GM21390 (cell line): ENCODE data around the gene KLHL41.
"Not testable (repeated sequence)": the region's sequence is repeated elsewhere in the genome, so short reads cannot be mapped to it uniquely, and the experiment has no call there.

Experiments
- ATAC-seq: cut with Tn5 transposase; IDR thresholded peaks from one replicate; pipeline ENCODE4 v1.9.1; 2021; ENCODE audit not compliant: unreplicated experiment

KLHL41 gene

DNA sequence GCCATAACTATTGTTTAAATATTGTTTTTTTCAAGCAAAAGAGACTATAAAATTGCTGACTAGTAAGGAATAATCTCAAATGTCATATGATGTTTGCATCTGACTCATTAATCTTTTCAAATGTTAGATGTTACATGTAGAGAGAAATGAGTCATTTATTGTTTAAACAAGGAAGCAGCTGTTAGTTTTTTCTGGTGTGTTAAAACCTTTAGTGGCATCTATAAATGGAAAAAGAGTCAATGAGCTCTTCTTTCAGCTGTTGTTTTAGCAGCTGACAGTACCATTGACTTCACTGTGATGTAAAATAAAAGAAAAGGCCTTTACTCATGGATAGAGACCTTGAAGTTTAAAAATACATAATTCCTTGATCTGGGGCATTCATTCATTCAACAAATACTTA lies 1.8 kb upstream of the KLHL41 start:
- no peak for ATAC-seq

DNA sequence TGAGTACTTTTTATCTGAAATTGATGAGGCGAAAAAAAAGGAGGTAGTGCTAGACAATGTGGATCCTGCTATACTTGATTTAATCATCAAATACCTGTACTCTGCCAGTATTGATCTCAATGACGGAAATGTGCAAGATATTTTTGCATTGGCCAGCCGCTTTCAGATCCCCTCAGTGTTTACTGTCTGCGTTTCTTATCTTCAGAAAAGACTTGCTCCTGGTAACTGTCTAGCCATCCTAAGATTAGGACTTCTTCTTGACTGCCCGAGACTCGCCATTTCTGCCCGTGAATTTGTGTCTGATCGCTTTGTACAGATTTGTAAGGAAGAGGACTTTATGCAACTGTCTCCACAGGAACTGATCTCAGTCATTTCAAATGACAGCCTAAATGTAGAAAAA lies 453 bp downstream of the KLHL41 start:
- no peak for ATAC-seq

DNA sequence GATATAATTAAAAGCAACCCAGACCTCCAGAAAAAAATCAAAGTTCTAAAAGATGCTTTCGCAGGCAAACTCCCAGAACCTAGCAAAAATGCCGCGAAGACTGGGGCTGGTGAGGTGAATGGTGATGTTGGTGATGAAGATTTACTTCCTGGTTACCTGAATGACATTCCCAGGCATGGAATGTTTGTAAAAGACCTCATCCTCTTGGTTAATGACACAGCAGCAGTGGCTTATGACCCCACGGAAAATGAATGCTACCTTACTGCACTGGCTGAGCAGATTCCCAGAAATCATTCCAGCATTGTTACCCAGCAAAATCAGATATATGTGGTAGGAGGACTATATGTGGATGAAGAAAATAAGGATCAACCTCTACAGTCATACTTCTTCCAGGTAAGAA lies 994 bp downstream of the KLHL41 start:
- ATAC-seq: no peak

DNA sequence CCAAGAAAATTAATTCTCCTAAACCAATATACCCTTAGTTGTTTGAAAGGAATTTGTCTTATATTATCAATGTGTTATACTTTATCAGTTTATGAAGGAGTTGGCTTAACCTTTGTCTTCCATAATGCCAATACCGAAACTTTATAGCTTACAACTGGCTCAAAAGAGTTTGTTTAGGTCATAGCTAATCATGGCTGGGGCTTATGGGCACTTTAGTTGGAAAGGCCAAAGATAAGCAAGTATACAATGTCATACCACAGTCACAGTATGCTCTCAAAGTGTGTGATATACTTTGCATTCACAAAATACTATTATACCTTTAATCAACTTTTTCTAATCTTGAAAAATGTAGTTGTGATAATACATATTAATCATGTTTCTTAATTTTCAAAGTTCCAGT lies 2.3 kb downstream of the KLHL41 start:
- no peak for ATAC-seq

DNA sequence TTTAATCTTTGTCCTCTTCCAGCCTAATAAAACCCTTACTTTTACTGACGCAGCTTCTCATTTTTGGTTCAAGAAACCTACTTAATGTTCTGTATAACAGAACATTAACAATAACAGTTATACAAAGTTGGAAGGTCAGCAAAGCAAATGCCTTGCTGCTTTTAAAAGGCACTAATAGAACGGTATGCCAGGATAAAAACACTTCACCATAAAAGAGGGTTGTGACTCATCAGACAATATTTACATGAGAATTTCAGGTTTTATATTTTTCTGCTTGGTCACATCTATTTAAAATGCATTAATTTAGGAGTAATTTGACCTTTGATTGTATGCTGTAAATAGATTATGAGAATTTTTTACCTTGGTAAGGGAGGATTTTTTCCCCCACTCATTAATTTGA lies 3.0 kb downstream of the KLHL41 start:
- no peak for ATAC-seq

DNA sequence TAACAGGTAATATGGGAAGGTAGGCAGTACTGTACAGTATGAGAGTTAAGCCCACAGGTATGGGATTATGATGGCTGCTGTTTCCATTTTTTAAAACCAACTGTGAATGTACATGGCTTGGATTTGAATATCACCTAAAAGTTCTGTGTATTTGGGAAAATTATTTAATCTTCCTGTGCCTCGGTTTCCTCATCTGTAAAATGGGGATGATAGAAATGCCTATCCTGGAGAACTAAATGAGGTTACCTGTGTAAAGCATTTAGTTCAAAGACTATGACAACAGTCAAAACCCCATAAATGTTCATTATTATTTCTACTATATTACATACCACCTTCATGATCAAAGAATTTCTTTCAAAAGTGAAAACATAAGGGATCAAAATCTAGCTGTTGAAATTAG lies 3.6 kb downstream of the KLHL41 start:
- no peak for ATAC-seq

DNA sequence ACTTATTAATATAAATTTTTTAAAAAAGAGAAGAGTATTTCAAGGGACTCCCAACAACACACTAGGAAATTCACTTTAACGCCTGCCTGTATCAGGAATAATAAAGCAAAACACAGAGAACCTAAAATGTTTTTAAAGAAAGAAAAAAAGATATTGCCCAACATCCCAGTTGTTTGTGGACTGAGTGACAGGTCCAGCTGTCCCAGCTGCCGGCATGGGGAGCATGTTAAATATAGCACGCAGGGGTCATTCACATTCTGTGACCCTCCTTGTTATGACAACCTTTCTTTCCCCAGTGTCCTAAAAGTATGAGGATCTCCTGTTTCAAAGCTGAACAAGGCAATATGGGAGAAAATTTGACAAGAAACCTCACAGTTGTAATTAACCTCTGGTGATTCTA lies 4.4 kb downstream of the KLHL41 start:
- ATAC-seq: no peak

DNA sequence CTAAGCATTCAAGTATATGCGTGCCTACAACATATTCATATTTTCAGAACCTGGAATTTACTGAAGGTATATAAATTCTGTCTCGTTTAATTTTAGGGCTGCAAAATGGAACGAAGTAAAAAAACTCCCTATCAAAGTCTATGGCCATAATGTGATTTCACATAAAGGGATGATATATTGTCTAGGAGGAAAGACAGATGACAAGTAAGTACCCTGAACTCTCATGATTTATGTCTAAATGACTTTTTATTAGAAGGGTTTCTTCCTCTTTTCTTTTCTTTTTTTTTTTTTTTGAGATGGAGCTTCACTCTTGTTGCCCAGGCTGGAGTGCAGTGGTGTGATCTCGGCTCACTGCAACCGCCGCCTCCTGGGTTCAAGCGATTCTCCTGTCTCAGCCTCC lies 5.3 kb downstream of the KLHL41 start:
- ATAC-seq: not testable (repeated sequence)

DNA sequence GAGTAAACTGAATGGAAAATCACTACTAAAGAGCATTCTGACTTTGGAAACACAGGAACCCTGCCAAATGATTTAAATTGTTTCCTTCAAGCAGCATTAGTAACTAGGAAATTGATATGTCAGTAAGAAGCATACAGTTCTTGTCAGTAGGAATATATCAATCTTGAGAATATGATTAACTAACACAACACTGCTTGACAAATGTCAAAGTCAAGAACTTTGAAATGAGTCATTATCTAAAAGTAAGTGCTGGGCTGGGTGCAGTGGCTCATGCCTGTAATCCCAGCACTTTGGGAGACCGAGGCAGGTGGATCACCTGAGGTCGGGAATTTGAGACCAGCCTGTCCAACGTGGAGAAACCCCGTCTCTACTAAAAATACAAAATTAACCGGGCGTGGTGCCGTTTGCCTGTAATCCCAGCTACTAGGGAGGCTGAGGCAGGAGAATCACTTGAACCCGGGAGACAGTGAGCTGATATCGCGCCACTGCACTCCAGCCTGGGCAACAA lies 7.0 kb downstream of the KLHL41 start:
- not testable (repeated sequence) for ATAC-seq

DNA sequence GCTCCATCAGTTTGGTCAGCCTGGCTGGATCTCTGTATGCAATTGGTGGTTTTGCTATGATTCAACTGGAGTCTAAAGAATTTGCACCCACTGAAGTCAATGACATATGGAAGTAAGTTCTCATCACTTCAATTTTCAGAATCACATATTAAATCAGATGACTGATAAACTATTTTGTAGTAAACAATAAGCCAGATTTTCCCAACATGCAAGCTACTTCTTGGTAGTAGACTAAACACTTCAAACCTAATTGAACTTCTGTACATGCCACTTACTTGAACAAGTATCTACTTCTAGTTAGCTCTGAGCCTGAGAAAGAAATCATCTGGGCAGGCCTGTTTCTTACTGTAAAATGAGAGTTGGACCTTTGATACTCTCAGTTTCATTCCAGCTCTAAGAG lies 11.4 kb downstream of the KLHL41 start:
- no peak for ATAC-seq

DNA sequence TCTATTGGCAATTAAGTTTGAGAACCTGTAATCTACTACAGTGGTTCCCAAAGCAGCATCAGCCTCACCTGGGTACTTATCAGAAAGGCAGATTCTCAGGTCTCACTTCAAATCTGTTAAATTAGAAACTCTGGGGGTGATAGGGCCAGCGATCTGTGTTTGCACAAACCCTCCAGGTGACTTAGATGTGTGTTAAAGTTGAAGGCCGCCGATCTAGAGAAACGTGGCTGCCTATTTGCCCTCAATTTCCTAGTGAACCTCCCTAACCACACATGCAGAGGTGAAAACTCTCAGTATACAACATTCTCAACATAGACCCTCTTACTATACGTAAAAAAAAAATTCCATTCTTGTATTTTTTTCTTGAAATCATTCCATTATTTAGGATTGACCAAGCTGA lies 14.2 kb downstream of the KLHL41 start:
- ATAC-seq: no peak

DNA sequence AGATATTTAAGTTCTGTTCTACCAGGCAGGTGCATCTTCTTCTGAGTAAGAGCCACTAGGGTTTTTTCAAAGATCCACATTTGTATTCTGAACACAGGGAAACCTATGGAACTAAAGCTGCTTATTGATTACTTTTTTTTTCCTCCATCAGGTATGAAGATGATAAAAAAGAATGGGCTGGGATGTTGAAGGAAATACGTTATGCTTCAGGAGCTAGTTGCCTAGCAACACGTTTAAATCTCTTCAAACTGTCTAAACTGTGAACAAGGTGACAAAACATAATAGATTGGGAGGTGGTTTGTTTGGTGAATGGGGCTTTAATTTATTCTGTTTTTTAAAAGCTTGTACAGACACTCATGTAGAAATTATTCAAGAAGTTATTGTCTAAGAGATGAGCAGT lies 15.9 kb downstream of the KLHL41 start:
- ATAC-seq: no peak

DNA sequence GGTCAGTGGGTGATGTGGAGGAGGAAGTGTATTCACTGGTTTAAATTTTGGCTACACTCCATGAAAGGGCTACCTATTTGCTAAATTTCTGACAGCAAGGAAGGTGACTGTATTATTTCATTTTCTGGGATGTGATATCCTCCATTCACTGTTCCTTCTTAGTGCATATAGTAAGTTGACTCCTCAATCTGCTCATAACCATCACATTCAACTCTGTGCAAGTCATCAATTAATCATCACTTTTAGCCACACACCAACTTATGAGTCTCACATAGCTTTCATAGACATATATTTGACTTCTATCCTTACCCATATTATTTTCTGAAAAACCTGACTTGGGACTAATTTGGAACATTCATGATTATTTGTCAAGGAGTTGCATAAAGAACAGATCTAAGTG lies 16.9 kb downstream of the KLHL41 start:
- ATAC-seq: no peak

DNA sequence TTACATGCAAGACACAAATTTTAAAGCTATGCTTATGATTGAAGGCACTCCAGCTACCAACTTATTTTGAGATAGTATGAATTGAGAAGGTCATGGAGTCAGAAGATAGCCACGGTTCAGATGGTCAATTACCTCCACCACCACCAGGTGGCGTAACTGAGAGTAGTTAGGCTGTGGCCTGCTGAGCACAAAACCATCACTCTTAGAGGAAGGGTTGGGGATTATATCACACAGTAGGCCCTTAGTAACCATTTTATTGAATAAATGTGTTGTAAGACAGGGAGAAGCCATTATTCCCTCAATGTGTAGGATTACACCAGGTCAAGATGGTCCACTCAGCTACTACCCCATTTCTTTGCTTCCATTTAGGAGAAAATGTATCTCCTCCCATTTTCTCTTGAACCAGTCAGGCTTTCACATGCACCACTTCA lies 18.8 kb downstream of the KLHL41 start:
- peak; percentile 92 for ATAC-seq

DNA sequence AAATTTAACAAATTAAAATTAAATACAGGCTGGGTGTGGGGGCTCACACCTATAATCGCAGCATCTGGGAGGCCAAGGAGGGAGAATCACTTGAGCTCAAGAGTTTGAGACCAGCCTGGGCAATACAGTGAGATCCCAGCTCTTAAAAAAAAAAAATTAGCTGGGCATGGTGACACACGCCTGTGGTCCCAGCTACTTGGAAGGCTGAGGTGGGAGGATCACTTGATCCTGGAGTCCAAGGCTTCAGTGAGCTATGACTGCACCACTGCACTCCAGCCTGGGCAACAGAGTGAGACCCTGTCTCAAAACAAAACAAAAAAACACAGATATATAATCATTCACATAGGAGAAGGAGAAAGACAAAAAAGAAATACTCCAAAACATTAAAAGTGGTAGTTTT lies 30.0 kb downstream of the KLHL41 start:
- not testable (repeated sequence) for ATAC-seq

DNA sequence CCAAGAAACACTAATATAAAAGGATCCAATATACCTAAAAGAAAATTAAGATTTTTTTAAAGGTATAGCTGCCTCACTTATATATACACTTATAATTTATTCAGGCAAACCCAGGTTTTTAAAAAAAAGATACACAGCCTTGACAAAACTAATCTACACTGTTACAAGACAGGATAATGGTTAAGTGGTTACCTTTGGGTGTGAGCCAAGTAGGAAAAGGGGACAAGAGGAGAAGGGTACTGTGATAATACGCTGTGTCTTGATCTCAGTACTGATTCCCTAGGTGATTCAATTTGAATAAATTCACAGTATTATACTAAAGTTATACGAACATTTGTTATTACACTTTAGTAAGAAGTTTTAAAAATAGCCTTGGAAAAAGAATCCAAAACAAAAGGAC lies 30.6 kb downstream of the KLHL41 start:
- no peak for ATAC-seq

DNA sequence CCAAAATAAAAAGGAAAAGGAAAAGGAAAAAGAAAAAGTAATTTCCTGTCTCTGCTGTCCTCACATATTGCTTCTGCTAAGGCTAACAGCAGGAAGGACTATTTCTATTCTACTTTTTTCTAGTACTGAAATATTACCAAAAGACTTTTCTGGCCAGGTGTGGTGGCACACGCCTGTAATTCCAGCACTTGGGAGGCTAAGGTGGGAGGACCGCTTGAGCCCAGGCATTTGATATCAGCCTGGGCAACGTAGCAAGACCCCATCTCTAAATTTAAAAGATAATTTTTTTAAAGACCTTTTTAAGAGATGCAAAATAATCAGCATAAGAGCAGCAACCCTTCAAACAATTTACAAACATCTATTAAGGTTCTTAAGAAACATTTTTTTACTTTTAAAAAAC lies 32.9 kb downstream of the KLHL41 start:
- ATAC-seq: no peak

DNA sequence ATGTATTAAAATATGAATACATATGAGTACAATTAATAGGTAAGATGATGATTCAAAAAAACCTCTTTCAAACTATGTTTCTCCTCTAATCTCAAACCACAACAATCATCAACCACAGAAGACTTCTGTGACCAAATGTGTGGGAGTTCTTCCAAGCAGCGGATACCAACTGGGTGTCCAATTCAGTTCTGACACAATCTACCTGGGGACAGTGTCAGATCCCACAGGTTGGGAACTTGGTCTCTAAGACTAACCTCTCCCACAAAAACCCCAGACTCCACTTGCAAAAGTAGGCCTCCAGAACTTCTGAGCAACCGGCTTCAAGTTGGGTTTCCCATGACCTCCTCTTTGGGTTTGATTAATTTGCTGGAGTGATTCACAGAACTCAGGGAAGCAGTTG lies 37.3 kb downstream of the KLHL41 start:
- ATAC-seq: no peak

DNA sequence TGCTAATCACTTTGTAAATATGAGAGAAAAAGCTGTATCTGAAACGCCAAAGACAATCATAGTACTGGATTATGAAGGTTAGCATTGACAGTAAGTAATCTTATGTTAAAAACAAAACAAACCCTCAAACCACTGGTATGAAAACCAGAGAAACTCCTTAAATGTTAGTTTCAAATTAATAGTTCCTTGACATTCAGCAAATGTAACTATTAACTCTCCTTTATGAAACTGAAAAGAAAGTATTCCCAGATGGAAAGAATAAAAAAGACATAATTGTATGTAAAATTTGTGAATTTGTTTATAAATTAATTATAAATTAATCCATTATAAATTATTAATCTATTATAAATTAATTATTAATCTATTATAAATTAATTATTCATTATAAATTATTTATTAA lies 51.9 kb downstream of the KLHL41 start:
- ATAC-seq: no peak

DNA sequence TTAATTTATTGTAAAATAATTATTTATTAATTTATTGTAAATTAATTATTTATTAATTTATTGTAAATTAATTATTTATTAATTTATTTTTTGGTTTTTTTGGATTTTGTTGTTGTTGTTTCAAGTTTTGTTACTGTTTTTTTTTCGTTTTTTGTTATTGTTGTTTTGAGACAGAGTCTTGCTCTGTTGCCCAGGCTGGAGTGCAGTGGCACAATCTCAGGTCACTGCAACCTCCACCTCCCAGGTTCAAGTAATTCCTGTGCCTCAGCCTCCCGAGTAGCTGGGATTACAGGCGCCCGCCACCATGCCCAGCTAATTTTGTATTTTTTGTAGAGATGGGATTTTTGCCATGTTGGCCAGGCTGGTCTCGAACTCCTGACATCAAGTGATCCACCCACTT lies 52.6 kb downstream of the KLHL41 start:
- ATAC-seq: not testable (repeated sequence)

DNA sequence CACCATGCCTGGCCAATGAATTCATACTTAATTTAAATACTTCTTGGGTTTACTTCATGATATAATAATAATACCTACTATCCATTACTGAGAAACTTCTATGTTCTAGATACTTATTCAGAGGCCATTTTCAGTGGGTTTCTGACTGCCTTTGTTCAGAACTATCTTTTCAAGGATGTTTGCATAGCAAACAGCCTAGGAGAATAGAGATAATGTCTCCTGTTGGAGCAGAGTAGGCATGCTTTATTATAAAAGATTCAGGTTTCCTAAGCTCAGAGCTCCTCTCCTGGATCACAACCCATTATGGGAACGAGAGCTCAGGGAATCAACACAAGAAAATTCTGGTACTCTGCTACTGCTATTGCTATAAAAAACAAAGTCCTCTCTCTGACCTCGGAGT lies 53.0 kb downstream of the KLHL41 start:
- no peak for ATAC-seq

DNA sequence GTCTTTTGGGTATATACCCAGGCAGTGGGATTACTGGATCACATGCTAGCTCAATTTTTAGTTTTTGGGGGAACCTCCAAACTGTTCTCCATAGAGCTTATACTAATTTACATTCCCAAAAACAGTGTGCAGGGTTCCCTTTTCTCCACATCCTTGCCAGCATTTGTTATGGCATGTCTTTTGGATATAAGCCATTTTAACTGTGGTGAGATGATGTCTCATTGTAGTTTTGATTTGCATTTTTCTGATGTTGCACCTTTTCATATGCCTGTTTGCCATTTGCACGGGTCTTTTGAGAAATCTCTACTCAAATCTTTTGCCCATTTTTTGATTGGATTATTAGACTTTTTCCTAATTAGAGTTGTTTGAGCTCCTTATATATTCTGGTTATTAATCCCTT lies 56.2 kb downstream of the KLHL41 start:
- ATAC-seq: no peak

DNA sequence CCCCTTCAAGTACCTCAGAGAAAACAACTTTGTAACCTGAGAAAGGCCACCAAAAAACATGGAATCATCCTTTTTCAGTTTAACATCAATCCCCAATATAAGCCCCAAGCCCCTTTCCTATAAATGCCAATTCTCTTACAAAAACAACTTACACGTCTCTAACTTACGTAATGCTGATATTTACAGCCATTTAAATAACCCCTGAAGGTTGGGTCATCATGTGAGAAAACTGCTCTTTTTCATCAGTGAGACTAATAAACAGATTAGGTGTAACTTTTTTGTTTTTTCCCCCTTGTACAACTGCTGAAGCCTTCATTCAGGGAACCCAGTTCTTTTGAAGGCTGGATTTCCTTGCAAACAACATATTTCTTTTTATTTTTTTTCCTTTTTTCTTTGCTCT lies 60.4 kb downstream of the KLHL41 start:
- no peak for ATAC-seq

DNA sequence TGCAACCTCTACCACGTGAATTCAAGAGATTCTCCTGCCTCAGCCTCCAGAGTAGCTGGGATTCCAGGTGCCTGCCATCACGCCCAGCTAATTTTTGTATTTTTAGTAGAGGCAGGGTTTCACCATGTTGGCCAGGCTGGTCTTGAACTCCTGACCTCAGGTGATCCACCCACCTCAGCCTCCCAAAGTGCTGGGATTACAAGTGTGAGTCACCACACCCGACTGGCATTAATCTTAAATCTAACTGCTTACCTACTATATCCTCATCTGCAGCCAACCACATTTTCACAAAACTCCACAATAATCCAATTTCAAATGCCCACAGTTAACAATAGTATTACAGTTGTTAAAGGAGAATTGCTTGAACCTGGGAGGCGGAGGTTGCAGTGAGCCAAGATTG lies 61.2 kb downstream of the KLHL41 start:
- not testable (repeated sequence) for ATAC-seq
